Measurements from ENCODE around the gene RPS6KB2.

DNA sequence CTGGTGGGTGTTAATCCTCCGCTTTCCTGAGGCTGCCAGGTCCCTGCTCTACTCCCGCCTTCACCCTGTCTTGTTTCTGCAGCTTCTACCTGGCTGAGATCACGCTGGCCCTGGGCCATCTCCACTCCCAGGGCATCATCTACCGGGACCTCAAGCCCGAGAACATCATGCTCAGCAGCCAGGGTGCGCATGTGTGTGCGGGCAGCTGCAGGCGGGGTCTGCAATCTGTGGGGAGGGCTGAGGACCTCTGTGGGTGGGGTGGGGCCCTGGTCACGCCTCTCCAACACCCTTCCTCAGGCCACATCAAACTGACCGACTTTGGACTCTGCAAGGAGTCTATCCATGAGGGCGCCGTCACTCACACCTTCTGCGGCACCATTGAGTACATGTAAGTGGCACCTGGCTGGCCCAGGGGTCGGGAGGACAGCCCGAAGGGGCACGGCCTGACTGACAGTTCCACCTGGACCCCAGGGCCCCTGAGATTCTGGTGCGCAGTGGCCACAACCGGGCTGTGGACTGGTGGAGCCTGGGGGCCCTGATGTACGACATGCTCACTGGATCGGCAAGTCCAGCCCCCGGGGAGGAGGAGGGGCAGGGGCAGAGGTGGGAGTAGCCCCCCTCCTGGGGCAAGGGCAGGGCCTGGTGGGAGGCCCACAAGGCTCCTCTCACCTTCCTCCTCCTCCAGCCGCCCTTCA, 4.5 kb downstream of the RPS6KB2 start:
- TF ChIP-seq POLR2A (IDR thresholded peaks at IDR 0.05; ENCODE audit: low read depth, low read length) = no peak
- TF ChIP-seq, protein P1, sequence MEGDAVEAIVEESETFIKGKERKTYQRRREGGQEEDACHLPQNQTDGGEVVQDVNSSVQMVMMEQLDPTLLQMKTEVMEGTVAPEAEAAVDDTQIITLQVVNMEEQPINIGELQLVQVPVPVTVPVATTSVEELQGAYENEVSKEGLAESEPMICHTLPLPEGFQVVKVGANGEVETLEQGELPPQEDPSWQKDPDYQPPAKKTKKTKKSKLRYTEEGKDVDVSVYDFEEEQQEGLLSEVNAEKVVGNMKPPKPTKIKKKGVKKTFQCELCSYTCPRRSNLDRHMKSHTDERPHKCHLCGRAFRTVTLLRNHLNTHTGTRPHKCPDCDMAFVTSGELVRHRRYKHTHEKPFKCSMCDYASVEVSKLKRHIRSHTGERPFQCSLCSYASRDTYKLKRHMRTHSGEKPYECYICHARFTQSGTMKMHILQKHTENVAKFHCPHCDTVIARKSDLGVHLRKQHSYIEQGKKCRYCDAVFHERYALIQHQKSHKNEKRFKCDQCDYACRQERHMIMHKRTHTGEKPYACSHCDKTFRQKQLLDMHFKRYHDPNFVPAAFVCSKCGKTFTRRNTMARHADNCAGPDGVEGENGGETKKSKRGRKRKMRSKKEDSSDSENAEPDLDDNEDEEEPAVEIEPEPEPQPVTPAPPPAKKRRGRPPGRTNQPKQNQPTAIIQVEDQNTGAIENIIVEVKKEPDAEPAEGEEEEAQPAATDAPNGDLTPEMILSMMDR (conservative IDR thresholded peaks at IDR 0.05; ENCODE audit: low read depth, low read length) = no peak
- TF ChIP-seq, protein P2, sequence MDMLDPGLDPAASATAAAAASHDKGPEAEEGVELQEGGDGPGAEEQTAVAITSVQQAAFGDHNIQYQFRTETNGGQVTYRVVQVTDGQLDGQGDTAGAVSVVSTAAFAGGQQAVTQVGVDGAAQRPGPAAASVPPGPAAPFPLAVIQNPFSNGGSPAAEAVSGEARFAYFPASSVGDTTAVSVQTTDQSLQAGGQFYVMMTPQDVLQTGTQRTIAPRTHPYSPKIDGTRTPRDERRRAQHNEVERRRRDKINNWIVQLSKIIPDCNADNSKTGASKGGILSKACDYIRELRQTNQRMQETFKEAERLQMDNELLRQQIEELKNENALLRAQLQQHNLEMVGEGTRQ (IDR thresholded peaks at IDR 0.05; ENCODE audit: low read depth, low read length) = no peak
- TF ChIP-seq RAD21 (IDR thresholded peaks at IDR 0.05; ENCODE audit: low read length) = no peak
- TF ChIP-seq CEBPB (IDR thresholded peaks at IDR 0.05; ENCODE audit: low read depth, low read length) = no peak
- TF ChIP-seq FOS (IDR thresholded peaks at IDR 0.05; ENCODE audit: low read depth, low read length) = no peak
- TF ChIP-seq RFX5 (IDR thresholded peaks at IDR 0.05; ENCODE audit: low read depth, low read length) = no peak
- no peak for TF ChIP-seq CHD1 (IDR thresholded peaks at IDR 0.05; ENCODE audit: low read depth, low read length)
- no peak for TF ChIP-seq MAZ (IDR thresholded peaks at IDR 0.05; ENCODE audit: borderline replicate concordance, low read depth, low read length)
